Stimulated activated naive CD8-positive, alpha-beta T cell treated with anti-CD3 and anti-CD28 coated beads, Interleukin-15, Interleukin-2, amounts not matched to agents 100 ng/mL and 50 ng/mL, for 24 hours (primary cell): ENCODE results near the gene SMIM27.
"Not testable (repeated sequence)": the region's sequence is repeated elsewhere in the genome, so short reads cannot be mapped to it uniquely, and the experiment has no call there.

Source experiments
- H3K27ac Mint-ChIP-seq: one replicate; pipeline ENCODE4 v1.8.0; 2021; ENCODE audit warnings: mild to moderate bottlenecking, mixed read lengths
- H3K27me3 Mint-ChIP-seq: one replicate; pipeline ENCODE4 v1.8.0; 2021; ENCODE audit warnings: mixed read lengths
- H3K36me3 Mint-ChIP-seq: one replicate; pipeline ENCODE4 v1.8.0; 2021; ENCODE audit warnings: low read depth, mixed read lengths
- H3K4me1 Mint-ChIP-seq: one replicate; pipeline ENCODE4 v1.8.0; 2021; ENCODE audit warnings: low read depth, mixed read lengths
- H3K4me3 Mint-ChIP-seq: one replicate; pipeline ENCODE4 v1.8.0; 2021; ENCODE audit warnings: mild to moderate bottlenecking, mixed read lengths
- H3K9me3 Mint-ChIP-seq: one replicate; pipeline ENCODE4 v1.8.0; 2021; ENCODE audit warnings: mixed read lengths

Gene SMIM27

DNA sequence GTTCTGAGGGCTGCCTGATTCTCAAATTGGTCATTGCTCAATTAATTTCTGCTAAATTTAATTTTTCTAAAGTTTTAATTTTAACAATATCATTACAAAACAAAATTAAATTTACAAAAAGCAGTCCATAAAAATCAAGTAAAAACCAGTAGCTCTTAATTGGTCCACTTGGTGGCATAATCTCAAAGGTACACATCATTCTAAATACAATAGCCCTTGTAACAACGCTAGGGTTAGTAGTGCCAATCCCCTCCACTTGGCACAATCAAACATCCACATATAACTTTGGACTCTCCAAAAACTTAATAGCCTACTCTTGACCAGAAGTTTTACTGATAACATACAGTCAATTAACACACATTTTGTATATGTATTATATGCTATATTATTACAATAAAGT is 22.7 kb downstream of the SMIM27 start:
- Mint-ChIP-seq H3K27ac (no peak overlapping the region), H3K36me3 (peaks cover 4% of the 10 kb centered on the region), H3K4me3 (no peak overlapping the region), H3K4me1 (peaks cover 24% of the 10 kb centered on the region), H3K27me3 (peaks cover 13% of the 10 kb centered on the region), H3K9me3 (no peaks in the 10 kb centered on the region)

DNA sequence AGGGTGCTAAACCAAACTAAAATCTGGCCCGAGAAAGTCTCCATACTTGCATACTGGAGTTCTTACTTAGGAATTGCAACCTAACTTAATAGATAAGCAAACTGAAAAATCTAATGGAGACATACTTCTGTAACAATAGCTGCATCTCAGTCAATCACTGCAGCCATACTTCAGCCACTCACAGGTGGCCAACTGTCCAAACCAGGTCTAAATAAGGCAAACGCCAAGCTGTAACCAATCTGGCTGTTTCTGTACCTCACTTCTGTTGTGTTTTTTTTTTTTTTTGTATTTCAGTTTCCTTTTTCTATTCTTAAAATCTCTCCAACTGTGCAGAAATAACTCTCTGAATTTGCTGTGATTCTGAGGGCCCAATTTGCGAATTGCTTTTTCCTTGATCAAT is 25.2 kb downstream of the SMIM27 start:
- H3K27ac Mint-ChIP-seq: no peak overlapping the region
- peaks cover 9% of the 10 kb centered on the region for H3K4me1 Mint-ChIP-seq
- no peak overlapping the region for H3K4me3 Mint-ChIP-seq
- no peaks in the 10 kb centered on the region for H3K9me3 Mint-ChIP-seq
- no peaks in the 10 kb centered on the region for H3K36me3 Mint-ChIP-seq
- H3K27me3 Mint-ChIP-seq: peaks cover 24% of the 10 kb centered on the region

DNA sequence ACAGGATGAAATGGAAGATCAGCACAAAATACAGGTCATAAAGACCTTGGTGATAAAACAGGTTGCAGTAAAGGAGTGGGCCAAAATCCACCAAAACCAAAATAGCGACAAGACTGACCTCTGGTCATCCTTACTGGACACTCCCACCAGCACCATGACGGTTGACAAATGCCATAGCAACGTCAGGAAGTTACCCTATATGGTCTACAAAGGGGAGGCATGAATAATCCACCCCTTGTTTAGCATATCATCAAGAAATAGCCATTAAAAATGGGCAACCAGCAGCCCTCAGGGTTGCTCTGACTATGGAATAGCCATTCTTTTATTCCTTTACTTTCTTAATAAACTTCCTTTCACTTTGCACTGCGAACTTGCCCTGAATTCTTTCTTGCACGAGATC is 26.8 kb downstream of the SMIM27 start:
- Mint-ChIP-seq H3K9me3 (no peaks in the 10 kb centered on the region), H3K36me3 (no peaks in the 10 kb centered on the region), H3K27me3 (peaks cover 24% of the 10 kb centered on the region), H3K4me1 (no peaks in the 10 kb centered on the region), H3K4me3 (no peak overlapping the region), H3K27ac (no peak overlapping the region)

DNA sequence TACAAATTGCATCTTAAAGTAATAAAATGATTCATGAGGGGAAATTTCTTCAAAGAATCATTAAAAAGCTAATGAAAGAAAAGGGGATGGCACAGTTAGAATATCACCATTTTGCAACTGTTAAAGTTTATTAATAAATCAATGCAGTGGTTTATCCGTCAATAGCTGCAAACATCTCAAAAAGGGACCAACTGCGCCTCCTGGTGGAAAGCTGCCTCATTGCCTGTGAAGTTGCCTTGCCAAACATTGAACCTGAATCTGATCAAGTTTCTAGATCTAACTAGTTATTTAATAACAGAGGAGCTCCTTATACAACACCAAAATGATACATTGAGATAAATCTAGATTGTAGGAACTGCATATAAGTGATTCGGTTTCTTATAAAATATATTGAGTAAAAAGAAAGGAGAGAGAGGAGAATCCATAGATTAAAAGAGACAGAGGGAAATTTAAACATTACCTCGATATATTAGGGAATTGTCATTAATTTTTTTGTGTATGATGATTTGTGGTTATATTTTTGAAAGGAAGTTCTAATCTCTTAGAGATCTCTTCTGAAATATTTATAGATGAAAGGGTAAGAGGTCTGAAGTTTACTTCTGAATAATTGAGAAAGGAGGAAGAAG is 27.7 kb downstream of the SMIM27 start:
- Mint-ChIP-seq H3K4me1 (no peaks in the 10 kb centered on the region), H3K27ac (no peak overlapping the region), H3K27me3 (peaks cover 27% of the 10 kb centered on the region), H3K36me3 (no peaks in the 10 kb centered on the region), H3K4me3 (no peak overlapping the region), H3K9me3 (no peaks in the 10 kb centered on the region)

DNA sequence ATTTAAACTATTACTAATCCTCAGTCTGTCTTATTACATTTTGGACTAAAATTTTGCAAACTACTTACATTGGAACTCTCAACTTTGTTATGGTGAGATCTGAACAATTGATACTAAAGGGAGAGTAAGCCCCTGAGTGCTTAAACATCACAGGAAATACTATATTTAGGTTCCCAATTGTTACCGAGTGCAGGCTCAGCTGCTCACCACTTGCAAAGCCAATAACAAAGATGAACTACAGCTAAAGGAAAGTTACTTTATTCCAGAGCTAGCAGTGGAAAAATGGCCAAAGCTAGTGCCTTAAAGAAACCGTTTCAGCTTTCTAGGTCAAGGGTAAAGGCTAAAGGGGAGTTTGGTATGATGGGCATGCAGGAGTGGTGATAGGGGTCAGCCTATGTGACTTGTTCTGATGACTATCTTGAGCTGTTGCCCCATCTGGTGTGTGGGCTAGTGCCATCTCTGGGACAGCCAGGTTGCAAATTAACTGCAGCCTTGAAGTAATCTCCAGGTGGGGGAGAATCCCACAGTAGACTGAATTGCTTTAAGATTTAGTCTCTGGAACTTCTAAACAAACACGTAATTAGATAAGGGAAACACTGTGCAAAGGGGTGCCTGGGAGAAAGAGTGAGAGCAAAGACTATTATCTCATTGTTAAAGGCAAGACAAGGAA is 28.6 kb downstream of the SMIM27 start:
- H3K9me3 Mint-ChIP-seq: no peaks in the 10 kb centered on the region
- H3K4me3 Mint-ChIP-seq: no peak overlapping the region
- H3K27me3 Mint-ChIP-seq: peaks cover 37% of the 10 kb centered on the region
- no peaks in the 10 kb centered on the region for H3K4me1 Mint-ChIP-seq
- no peaks in the 10 kb centered on the region for H3K36me3 Mint-ChIP-seq
- H3K27ac Mint-ChIP-seq: no peak overlapping the region

DNA sequence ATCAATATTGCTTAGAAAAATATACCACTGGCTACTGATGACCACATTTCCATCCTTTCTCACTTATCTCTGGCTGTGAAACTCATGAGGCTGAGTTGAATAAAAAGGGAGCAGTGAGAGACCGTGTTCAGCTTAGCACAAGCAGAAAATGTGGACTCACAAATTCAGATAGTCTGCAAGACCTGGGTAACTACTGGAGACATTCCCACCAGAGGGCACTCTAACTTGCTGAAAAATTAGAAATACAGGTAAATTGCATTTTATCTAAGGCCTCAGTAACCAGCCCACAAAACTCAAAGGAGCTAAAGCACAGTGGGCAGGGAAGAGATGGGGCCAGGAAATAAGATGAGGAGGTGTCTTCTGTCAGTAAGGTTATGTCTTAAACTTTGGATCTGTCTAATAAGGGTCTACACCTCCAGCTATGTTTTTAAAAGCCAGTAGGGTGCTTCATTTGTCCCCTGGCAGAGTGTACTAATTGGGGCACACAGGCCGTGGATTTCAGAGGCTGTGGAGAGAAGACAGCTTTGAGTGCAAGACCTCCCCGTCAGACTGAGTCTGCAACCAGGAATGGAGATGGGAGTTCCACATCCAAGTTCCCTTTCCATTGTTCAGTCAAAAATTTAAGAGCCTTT is 29.5 kb downstream of the SMIM27 start:
- H3K27me3 Mint-ChIP-seq: peaks cover 38% of the 10 kb centered on the region
- H3K4me3 Mint-ChIP-seq: no peak overlapping the region
- no peaks in the 10 kb centered on the region for H3K4me1 Mint-ChIP-seq
- H3K27ac Mint-ChIP-seq: no peak overlapping the region
- no peaks in the 10 kb centered on the region for H3K36me3 Mint-ChIP-seq
- no peaks in the 10 kb centered on the region for H3K9me3 Mint-ChIP-seq

DNA sequence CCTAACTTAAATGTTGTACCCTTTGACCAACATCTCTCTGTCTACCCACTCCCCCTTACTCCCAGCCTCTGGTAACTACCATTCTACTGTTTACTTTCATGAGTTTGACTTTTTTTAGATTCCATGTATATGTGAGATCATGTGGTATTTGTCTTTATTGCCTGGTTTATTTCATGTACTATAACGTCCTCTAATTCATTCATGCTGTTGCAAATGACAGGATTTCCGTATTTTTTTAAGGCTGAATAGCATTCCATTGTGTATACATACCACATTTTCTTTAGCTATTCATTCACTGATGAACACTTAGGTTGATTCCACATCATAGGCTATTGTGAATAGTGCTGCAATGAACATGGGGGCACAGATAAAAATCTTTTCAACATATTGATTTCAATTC is 32.7 kb downstream of the SMIM27 start:
- Mint-ChIP-seq H3K9me3 (no peaks in the 10 kb centered on the region), H3K27me3 (peaks cover 31% of the 10 kb centered on the region), H3K27ac (no peak overlapping the region), H3K36me3 (no peaks in the 10 kb centered on the region), H3K4me3 (no peak overlapping the region), H3K4me1 (peaks cover 3% of the 10 kb centered on the region)

DNA sequence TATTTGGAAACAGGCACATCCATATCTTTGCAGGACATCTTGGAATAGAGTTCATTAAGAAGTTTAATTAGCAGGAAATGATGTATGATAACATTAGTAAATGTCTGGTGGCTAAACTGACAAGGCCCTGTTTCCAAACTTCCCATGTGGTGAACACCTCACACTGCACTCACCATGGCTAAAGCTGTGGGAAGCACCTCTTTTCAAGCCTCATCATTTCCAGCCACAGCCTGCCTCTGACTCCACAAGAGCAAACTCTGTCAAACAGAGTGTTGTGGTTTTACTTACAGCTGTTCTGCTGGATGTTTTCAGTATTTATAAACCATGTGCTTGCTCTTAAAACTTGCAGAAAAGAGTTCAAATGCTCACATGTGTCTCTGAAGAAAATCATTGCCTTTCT is 35.8 kb downstream of the SMIM27 start:
- Mint-ChIP-seq H3K36me3 (no peaks in the 10 kb centered on the region), H3K9me3 (no peaks in the 10 kb centered on the region), H3K27me3 (peaks cover 29% of the 10 kb centered on the region)

DNA sequence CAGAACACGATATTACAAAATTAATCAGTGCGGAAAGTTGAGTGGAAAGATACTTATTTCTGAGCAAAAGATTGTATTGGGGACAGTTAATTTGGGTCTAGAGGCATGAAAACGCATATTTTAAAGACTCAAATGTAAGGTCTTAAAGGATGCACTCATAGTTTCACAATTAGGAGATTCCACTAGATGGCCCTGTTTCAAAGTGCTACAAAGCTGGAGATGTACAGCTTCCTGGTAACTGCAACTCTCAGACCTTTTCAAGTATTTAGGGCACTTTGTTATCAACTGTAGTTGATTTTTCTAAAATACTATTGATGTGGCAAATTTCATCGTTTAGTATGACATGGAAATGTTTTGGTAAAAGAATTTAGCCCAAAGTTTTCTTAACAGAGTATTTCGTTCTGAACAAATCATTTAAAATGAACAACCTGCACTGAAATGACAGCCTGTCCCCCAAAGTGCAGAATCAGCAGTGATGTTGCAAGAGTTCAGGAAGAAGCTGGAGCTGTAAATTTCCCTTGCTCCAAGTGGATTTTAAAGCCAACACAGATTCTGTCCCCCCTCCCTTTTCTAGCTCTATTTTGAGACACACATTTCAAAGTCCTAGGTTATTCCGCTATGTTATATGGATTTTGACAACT is 37.1 kb downstream of the SMIM27 start:
- no peaks in the 10 kb centered on the region for H3K9me3 Mint-ChIP-seq

More for the DNA sequence above, 35.8 kb downstream of the SMIM27 start:
- Mint-ChIP-seq H3K4me3 (no peak overlapping the region), H3K27ac (no peak overlapping the region), H3K4me1 (peaks cover 3% of the 10 kb centered on the region)

DNA sequence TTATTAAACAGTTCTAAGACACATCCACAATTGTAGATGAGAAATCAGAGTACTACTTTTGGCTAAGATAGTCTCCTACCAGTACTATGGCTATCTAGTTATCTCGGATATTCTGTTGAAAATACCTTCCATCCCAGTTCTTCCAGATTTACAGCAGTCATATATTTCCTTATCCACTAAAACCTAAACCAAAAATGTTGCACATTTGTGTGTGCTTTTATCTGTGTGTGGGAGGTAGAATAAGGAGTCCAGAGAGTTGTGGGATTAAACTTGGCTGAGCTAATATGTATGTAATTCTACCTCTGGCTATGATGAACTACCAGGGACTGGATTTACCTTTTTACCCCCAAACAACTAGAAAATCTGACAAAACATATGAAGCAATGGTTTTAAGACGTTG is 38.3 kb downstream of the SMIM27 start:
- H3K4me1 Mint-ChIP-seq: peaks cover 3% of the 10 kb centered on the region
- no peak overlapping the region for H3K27ac Mint-ChIP-seq
- peaks cover 27% of the 10 kb centered on the region for H3K27me3 Mint-ChIP-seq
- no peaks in the 10 kb centered on the region for H3K36me3 Mint-ChIP-seq
- H3K9me3 Mint-ChIP-seq: no peaks in the 10 kb centered on the region
- no peak overlapping the region for H3K4me3 Mint-ChIP-seq

More for the DNA sequence above, 37.1 kb downstream of the SMIM27 start:
- H3K4me1 Mint-ChIP-seq: peaks cover 3% of the 10 kb centered on the region
- H3K27me3 Mint-ChIP-seq: peaks cover 33% of the 10 kb centered on the region
- no peaks in the 10 kb centered on the region for H3K36me3 Mint-ChIP-seq
- no peak overlapping the region for H3K4me3 Mint-ChIP-seq
- no peak overlapping the region for H3K27ac Mint-ChIP-seq

DNA sequence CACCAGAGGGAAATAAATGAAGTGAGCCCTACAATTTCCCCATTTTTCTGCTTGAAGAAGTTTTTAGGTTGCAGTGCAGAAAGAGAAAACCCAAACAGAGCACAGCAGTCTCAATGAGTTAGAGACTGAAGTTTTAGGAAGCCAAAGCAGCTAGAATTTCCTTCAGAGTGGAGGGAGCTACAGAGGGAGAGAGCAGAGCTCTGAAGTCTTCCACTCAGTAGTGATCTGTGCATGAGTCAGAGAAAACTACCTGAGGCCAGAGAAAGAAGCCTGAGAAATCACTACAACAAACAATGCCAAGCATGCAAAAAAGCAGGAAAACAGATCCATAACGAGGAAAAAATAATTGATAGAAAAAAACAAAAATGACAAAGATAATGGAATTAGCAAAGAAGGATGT is 38.8 kb downstream of the SMIM27 start:
- peaks cover 3% of the 10 kb centered on the region for H3K4me1 Mint-ChIP-seq
- H3K36me3 Mint-ChIP-seq: no peaks in the 10 kb centered on the region
- peaks cover 25% of the 10 kb centered on the region for H3K27me3 Mint-ChIP-seq
- H3K9me3 Mint-ChIP-seq: no peaks in the 10 kb centered on the region
- H3K27ac Mint-ChIP-seq: no peak overlapping the region
- H3K4me3 Mint-ChIP-seq: no peak overlapping the region

DNA sequence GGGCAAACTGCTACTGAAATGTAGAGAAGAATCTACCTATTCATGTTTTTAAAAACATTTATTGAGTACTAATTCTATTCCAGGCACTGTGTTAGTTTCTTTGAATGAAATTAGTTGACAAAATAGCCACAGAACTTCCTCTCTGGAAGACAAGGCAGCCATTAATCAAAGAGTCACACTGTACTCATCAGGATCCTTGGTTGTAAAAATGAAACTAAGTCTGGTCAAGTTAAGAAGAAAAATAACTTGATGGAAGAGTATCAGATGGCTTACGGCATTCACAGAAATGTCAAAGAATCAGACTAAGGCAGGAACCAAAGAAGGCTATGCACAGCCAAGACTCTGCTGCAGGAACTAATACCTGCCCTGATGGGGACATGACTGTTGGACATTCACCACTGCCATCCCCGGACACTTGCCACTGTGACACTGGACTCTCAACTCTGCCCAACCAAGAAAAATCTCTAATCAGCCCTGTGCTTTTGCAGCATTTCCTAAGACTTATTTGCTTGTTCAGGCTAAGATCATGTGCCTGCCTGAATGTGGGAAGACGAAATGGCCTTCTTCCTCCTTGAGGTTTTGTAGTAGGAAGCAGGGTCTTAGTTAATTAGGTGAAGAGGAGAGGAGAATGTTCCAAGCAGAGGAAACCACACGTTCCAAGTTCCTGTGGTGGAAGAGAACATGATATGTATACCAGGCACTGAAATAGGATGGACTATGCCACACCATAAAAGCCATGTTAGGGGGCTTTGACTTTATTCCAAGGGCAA is 44.2 kb downstream of the SMIM27 start:
- no peaks in the 10 kb centered on the region for H3K4me1 Mint-ChIP-seq
- peaks cover 6% of the 10 kb centered on the region for H3K9me3 Mint-ChIP-seq
- H3K27ac Mint-ChIP-seq: no peak overlapping the region
- no peaks in the 10 kb centered on the region for H3K36me3 Mint-ChIP-seq
- H3K27me3 Mint-ChIP-seq: peaks cover 31% of the 10 kb centered on the region
- H3K4me3 Mint-ChIP-seq: no peak overlapping the region

DNA sequence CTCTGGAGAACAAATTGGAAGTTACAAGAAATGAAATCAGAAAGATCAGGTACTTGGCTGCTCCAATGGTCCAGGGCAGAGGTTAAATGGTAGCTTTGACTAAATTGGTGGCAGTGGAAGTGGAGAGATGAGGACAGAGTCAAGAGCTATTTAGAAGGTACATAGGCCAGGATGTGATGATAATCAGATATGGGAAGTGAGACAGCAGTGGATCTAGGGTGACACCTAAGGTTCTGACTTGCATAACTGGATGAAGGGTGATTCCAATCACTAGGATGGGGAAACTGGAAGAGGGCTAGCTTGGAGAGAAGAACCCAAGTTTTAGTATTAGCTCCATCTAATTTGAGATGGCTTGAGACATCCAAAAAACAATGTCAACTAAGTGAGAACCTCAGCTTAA is 44.8 kb downstream of the SMIM27 start:
- peaks cover 6% of the 10 kb centered on the region for H3K9me3 Mint-ChIP-seq
- no peak overlapping the region for H3K4me3 Mint-ChIP-seq
- H3K36me3 Mint-ChIP-seq: no peaks in the 10 kb centered on the region
- H3K27me3 Mint-ChIP-seq: peaks cover 28% of the 10 kb centered on the region
- no peaks in the 10 kb centered on the region for H3K4me1 Mint-ChIP-seq
- no peak overlapping the region for H3K27ac Mint-ChIP-seq

DNA sequence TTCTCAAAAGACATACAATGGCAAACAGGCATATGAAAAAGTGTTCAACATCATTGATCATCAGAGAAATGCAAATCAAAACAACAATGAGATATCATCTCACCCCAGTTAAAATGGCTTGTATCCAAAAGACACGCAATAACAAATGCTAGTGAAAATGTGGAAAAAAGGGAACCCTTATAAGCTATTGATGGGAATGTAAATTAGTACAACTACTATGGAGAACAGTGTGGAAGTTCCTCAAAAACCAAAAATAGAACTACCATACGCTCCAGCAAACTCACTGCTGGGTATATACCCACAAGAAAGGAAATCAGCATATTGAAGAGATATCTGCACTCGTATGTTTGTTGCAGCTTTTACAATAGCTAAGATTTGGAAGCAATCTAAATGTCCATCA is 46.9 kb downstream of the SMIM27 start:
- H3K27me3 Mint-ChIP-seq: peaks cover 22% of the 10 kb centered on the region
- not testable (repeated sequence) for H3K9me3 Mint-ChIP-seq, H3K4me3 Mint-ChIP-seq, H3K36me3 Mint-ChIP-seq, H3K27ac Mint-ChIP-seq, H3K4me1 Mint-ChIP-seq
